HG03521 (cell line): ENCODE data around the gene S100A8.

ENCODE experiments used
- ATAC-seq: cut with Tn5 transposase; IDR thresholded peaks from one replicate; pipeline ENCODE4 v1.9.1; 2021; ENCODE audit warnings: mild to moderate bottlenecking, moderate library complexity; ENCODE audit not compliant: unreplicated experiment

S100A8 gene

GRCh38 chr1:153393926-153394325, 3.1 kb upstream of the S100A8 start:
- no peak for ATAC-seq

- ATAC-seq: no peak
Measured at GRCh38 chr1:153392822-153393221, 1.9 kb upstream of the S100A8 start.

- ATAC-seq: no peak
Measured at GRCh38 chr1:153392258-153392657, 1.4 kb upstream of the S100A8 start.

GRCh38 chr1:153389973-153390879, 647 bp downstream of the S100A8 start:
- no peak for ATAC-seq

GRCh38 chr1:153389401-153389800, 1.5 kb downstream of the S100A8 start:
- no peak for ATAC-seq

GRCh38 chr1:153387785-153388184, 3.1 kb downstream of the S100A8 start:
- no peak for ATAC-seq

- no peak for ATAC-seq
Measured at GRCh38 chr1:153387001-153387400, 3.9 kb downstream of the S100A8 start.

GRCh38 chr1:153386500-153386901, 4.4 kb downstream of the S100A8 start:
- no peak for ATAC-seq

- no peak for ATAC-seq
Measured at GRCh38 chr1:153384958-153385580, 5.8 kb downstream of the S100A8 start.

GRCh38 chr1:153380711-153381110, 10.2 kb downstream of the S100A8 start:
- no peak for ATAC-seq

- no peak for ATAC-seq
Measured at GRCh38 chr1:153379591-153379990, 11.3 kb downstream of the S100A8 start.

GRCh38 chr1:153375511-153375910, 15.4 kb downstream of the S100A8 start, which contains the start of gene S100A12:
S100A12 (minus strand) TSS chr1:153375621; CDS start chr1:153374592, 1,029 bp downstream.
- ATAC-seq: no peak

GRCh38 chr1:153374071-153374470, 16.8 kb downstream of the S100A8 start:
- ATAC-seq: no peak

- ATAC-seq: no peak
Measured at GRCh38 chr1:153372571-153372970, 18.3 kb downstream of the S100A8 start.

GRCh38 chr1:153371231-153371630, 19.6 kb downstream of the S100A8 start:
- no peak for ATAC-seq

GRCh38 chr1:153370146-153370545, 20.7 kb downstream of the S100A8 start:
- ATAC-seq: no peak

- ATAC-seq: no peak
Measured at GRCh38 chr1:153368495-153368894, 22.4 kb downstream of the S100A8 start.

GRCh38 chr1:153367090-153367489, 23.8 kb downstream of the S100A8 start:
- ATAC-seq: no peak

- no peak for ATAC-seq
Measured at GRCh38 chr1:153366261-153366660, 24.6 kb downstream of the S100A8 start.

- ATAC-seq: no peak
Measured at GRCh38 chr1:153365696-153366095, 25.2 kb downstream of the S100A8 start.

GRCh38 chr1:153364766-153365666, 25.9 kb downstream of the S100A8 start:
- no peak for ATAC-seq
